C4-2B (cell line): ENCODE measurements around the gene CCDC167.

Experiments used
- CTCF ChIP-seq: fragments of 450-650 bp; conservative IDR thresholded peaks from 2 replicates; pipeline ENCODE4 v1.5.1; 2017; ENCODE audit warnings: mild to moderate bottlenecking
- ZFX ChIP-seq: fragments of 450-650 bp; IDR thresholded peaks from 2 replicates; pipeline ENCODE4 v1.6.1; 2017

GRCh38 chr6:37483917-37484785 lies 15.5 kb downstream of the CCDC167 start:
- TF ChIP-seq CTCF (peak; percentile 87), ZFX (no peak)
